ENCODE data around the gene CANT1.
"Not testable (repeated sequence)": the region's sequence is repeated elsewhere in the genome, so short reads cannot be mapped to it uniquely, and the experiment has no call there.

The CANT1 gene

GRCh38 chr17:79027274-79027924, 17.8 kb upstream of the CANT1 start:
- no peak for DNase-seq

GRCh38 chr17:79026376-79027273, 17.1 kb upstream of the CANT1 start:
- no peak for DNase-seq

GRCh38 chr17:79024901-79025737, 15.6 kb upstream of the CANT1 start:
- no peak for DNase-seq

GRCh38 chr17:79023886-79024771, 14.6 kb upstream of the CANT1 start, which contains the start of gene C1QTNF1:
C1QTNF1 (plus strand) TSS chr17:79024169; CDS start chr17:79043969, 19,800 bp downstream.
- no peak for DNase-seq

- no peak for DNase-seq
These were observed 13.7 kb upstream of the CANT1 start for GRCh38 chr17:79023180-79023705.

GRCh38 chr17:79022507-79022991, 13.0 kb upstream of the CANT1 start:
- no peak for DNase-seq

- DNase-seq, result not testable (repeated sequence)
These were observed 12.4 kb upstream of the CANT1 start for GRCh38 chr17:79021929-79022328.

GRCh38 chr17:79020631-79021301, 11.2 kb upstream of the CANT1 start:
- no peak for DNase-seq

GRCh38 chr17:79019632-79020584, 10.3 kb upstream of the CANT1 start:
- DNase-seq, result peak; percentile 43

GRCh38 chr17:79019261-79019631, 9.7 kb upstream of the CANT1 start:
- DNase-seq, result no peak

GRCh38 chr17:79018370-79018695, 8.8 kb upstream of the CANT1 start:
- DNase-seq, result no peak

GRCh38 chr17:79017546-79018369, 8.2 kb upstream of the CANT1 start:
- DNase-seq, result no peak

- no peak for DNase-seq
These were observed 4.7 kb upstream of the CANT1 start for GRCh38 chr17:79014158-79014758.

GRCh38 chr17:79012563-79013134, 3.1 kb upstream of the CANT1 start:
- no peak for DNase-seq

- no peak for DNase-seq
These were observed 2.0 kb upstream of the CANT1 start for GRCh38 chr17:79011451-79012147.

- DNase-seq, result no peak
These were observed 711 bp upstream of the CANT1 start for GRCh38 chr17:79010304-79010646.

GRCh38 chr17:79008666-79009387, 737 bp downstream of the CANT1 start:
- no peak for DNase-seq
